WTC11 (cell line): ENCODE data around the gene MLPH. TPM values are rescaled to one million over a fixed set of nuclear protein-coding genes. Genes with fewer than 3 reads are reported as not detected.
A peak's percentile ranks its signal among the peaks of the same experiment; 100 is the strongest.

ENCODE experiments used
- ATAC-seq: fragments of 200-7000 bp; cut with Tn5 transposase; 2 replicates; pipeline ENCODE4 v1.10.0; 2021; ENCODE audit warnings: mild to moderate bottlenecking, moderate library complexity
- CTCF ChIA-PET: fragments of 300-600 bp; sonication (Branson Sonifier 250); formaldehyde crosslinking; loops from one replicate; lab custom pipeline; 2021; ENCODE audit warnings: antibody characterized with exemption; lab: Charles Lee
- POLR2A ChIA-PET: fragments of 350-600 bp; sonication (Branson Sonifier 250); formaldehyde crosslinking; loops from one replicate; lab custom pipeline; 2021; ENCODE audit warnings: antibody characterized with exemption; lab: Charles Lee
- DNase-seq: peaks from one replicate; pipeline ENCODE4 v3.0.0; 2021; ENCODE audit warnings: low spot score
- H3K27ac Mint-ChIP-seq: 2 replicates; pipeline ENCODE4 v1.8.0; 2021; ENCODE audit warnings: mixed read lengths
- H3K27me3 Mint-ChIP-seq: 2 replicates; pipeline ENCODE4 v1.8.0; 2021; ENCODE audit warnings: low read depth, mild to moderate bottlenecking, moderate library complexity, mixed read lengths
- H3K36me3 Mint-ChIP-seq: 2 replicates; pipeline ENCODE4 v1.8.0; 2021; ENCODE audit warnings: mixed read lengths
- H3K4me1 Mint-ChIP-seq: 2 replicates; pipeline ENCODE4 v1.8.0; 2022; ENCODE audit warnings: mixed read lengths
- H3K4me3 Mint-ChIP-seq: 2 replicates; pipeline ENCODE4 v1.8.0; 2021; ENCODE audit warnings: mild to moderate bottlenecking, moderate library complexity, mixed read lengths
- H3K9me3 Mint-ChIP-seq: 2 replicates; pipeline ENCODE4 v1.8.0; 2021; ENCODE audit warnings: mixed read lengths
- FOXJ3 ChIP-seq: sonication (generic); formaldehyde crosslinking; IDR thresholded peaks from 2 replicates; pipeline ENCODE4 v1.9.0; 2021; ENCODE audit warnings: missing genetic modification reagents, mild to moderate bottlenecking, borderline replicate concordance
- NR2C2 ChIP-seq: sonication (generic); formaldehyde crosslinking; IDR thresholded peaks from 2 replicates; pipeline ENCODE4 v1.8.0; 2022; ENCODE audit warnings: mild to moderate bottlenecking, missing genetic modification reagents
- PRRX2 ChIP-seq: fragments of 250-450 bp; sonication (Bioruptor Pico); IDR thresholded peaks from 2 replicates; pipeline ENCODE4 v1.8.0; 2021; ENCODE audit warnings: mild to moderate bottlenecking
- SMAD3 ChIP-seq: sonication (generic); formaldehyde crosslinking; IDR thresholded peaks from 2 replicates; pipeline ENCODE4 v1.8.0; 2022; ENCODE audit warnings: missing genetic modification reagents, mild to moderate bottlenecking, borderline replicate concordance
- SMAD4 ChIP-seq: sonication (generic); formaldehyde crosslinking; IDR thresholded peaks from 2 replicates; pipeline ENCODE4 v1.8.0; 2022; ENCODE audit warnings: mild to moderate bottlenecking, missing genetic modification reagents
- TP53 ChIP-seq: sonication (generic); formaldehyde crosslinking; IDR thresholded peaks from 2 replicates; pipeline ENCODE4 v1.8.1; 2023; ENCODE audit warnings: mild to moderate bottlenecking, missing genetic modification reagents
- ZNF121 ChIP-seq: sonication (generic); formaldehyde crosslinking; IDR thresholded peaks from 2 replicates; pipeline ENCODE4 v1.8.0; 2023; ENCODE audit warnings: missing genetic modification reagents
- total RNA-seq: library from RNA; stranded (reverse); gene quantifications from 3 replicates; pipeline ENCODE4 v1.2.3, GENCODE V29; 2021
- TF ChIP-seq, protein P1 (sequence below): sonication (generic); formaldehyde crosslinking; IDR thresholded peaks from 2 replicates; pipeline ENCODE4 v1.8.1; 2023; ENCODE audit warnings: mild to moderate bottlenecking, missing genetic modification reagents
- TF ChIP-seq, protein P2 (sequence below): sonication (generic); formaldehyde crosslinking; IDR thresholded peaks from 2 replicates; pipeline ENCODE4 v1.8.0; 2023; ENCODE audit warnings: mild to moderate bottlenecking, missing genetic modification reagents
- TF ChIP-seq, protein P3 (sequence below): sonication (generic); formaldehyde crosslinking; IDR thresholded peaks from 2 replicates; pipeline ENCODE4 v1.8.1; 2022; ENCODE audit warnings: mild to moderate bottlenecking, moderate library complexity, missing genetic modification reagents
- TF ChIP-seq, protein P4 (sequence below): sonication (generic); formaldehyde crosslinking; IDR thresholded peaks from 2 replicates; pipeline ENCODE4 v1.8.0; 2022; ENCODE audit warnings: mild to moderate bottlenecking, missing genetic modification reagents
- TF ChIP-seq, protein P5 (sequence below): fragments of 250-450 bp; sonication (Bioruptor Pico); IDR thresholded peaks from 2 replicates; pipeline ENCODE4 v2.1.2; 2022; ENCODE audit warnings: mild to moderate bottlenecking, moderate library complexity
- TF ChIP-seq, protein P6 (sequence below): sonication (generic); formaldehyde crosslinking; IDR thresholded peaks from 2 replicates; pipeline ENCODE4 v1.8.1; 2023; ENCODE audit warnings: mild to moderate bottlenecking, moderate library complexity, missing genetic modification reagents
- TF ChIP-seq, protein P7 (sequence below): sonication (generic); formaldehyde crosslinking; conservative IDR thresholded peaks from 2 replicates; pipeline ENCODE4 v1.8.1; 2023; ENCODE audit warnings: mild to moderate bottlenecking, low read depth, missing genetic modification reagents, moderate library complexity

MLPH gene
- total RNA-seq, 1 experiment from 2014 or later = 10.3 TPM

DNA sequence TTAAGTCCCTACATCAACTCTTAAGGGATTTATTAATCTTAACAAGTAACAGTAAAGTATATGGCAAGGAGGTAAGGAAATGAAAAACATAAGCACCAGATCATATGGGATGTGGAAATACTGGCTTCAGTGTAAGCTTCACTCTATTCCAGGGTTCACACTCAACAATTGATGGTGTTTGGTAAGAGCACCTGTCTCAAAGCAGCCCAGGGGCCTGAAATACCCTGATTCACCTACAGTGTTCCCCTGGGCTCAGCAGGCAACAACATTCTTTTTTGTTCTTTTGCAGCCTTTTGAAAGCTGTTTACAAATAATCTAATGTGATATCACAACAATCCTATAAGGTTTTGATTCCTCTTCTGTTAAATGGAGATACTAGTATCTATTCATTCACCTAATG is 1.2 kb upstream of the MLPH start (continued):
- TF ChIP-seq, protein P1, sequence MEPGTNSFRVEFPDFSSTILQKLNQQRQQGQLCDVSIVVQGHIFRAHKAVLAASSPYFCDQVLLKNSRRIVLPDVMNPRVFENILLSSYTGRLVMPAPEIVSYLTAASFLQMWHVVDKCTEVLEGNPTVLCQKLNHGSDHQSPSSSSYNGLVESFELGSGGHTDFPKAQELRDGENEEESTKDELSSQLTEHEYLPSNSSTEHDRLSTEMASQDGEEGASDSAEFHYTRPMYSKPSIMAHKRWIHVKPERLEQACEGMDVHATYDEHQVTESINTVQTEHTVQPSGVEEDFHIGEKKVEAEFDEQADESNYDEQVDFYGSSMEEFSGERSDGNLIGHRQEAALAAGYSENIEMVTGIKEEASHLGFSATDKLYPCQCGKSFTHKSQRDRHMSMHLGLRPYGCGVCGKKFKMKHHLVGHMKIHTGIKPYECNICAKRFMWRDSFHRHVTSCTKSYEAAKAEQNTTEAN (CRISPR knock-in tag) = no peak
- TF ChIP-seq, all 79 proteins: peak for 0

DNA sequence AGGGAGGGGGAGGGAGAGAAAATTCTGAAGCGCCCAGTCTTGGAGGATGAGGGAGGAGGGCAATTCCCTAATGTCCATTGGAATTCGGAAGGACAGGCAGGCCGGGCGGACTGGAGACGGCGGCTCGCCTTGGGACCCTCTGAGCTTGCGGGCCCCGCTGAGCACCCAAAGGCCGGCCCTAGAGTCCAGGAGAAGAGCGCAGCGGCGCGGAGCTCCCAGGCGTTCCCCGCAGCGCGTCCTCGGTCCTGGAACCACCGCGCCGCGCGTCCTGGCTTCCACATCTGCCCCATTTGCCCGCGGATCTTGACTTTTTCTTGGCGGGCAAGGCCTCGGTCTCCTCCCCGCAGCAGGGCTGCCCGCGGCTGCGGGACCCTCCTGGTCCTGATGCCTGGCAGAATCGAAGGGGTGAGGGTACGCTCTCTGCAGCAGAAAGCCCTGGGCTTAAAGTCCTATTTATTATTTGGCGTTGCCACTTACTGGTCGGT is 675 bp upstream of the MLPH start:
- Mint-ChIP-seq H3K27ac (no peak overlapping the region), H3K4me1 (peaks cover 43% of the 10 kb centered on the region), H3K27me3 (peaks cover 81% of the 10 kb centered on the region), H3K4me3 (peak overlapping the region; percentile 76), H3K9me3 (peaks cover 10% of the 10 kb centered on the region), H3K36me3 (peaks cover 11% of the 10 kb centered on the region)
- ChIA-PET CTCF (interaction anchor here (0.9 to 3.9 kb wide), 8 partner anchors 12 to 86 kb away, joined by 3 to 43 read pairs (median 9); no protein-coding TSS in a partner anchor), POLR2A (interaction anchor here (0.6 kb wide), 1 partner anchor 11 kb away, joined by 3 read pairs; no protein-coding TSS in a partner anchor)
- TF ChIP-seq, protein P2, sequence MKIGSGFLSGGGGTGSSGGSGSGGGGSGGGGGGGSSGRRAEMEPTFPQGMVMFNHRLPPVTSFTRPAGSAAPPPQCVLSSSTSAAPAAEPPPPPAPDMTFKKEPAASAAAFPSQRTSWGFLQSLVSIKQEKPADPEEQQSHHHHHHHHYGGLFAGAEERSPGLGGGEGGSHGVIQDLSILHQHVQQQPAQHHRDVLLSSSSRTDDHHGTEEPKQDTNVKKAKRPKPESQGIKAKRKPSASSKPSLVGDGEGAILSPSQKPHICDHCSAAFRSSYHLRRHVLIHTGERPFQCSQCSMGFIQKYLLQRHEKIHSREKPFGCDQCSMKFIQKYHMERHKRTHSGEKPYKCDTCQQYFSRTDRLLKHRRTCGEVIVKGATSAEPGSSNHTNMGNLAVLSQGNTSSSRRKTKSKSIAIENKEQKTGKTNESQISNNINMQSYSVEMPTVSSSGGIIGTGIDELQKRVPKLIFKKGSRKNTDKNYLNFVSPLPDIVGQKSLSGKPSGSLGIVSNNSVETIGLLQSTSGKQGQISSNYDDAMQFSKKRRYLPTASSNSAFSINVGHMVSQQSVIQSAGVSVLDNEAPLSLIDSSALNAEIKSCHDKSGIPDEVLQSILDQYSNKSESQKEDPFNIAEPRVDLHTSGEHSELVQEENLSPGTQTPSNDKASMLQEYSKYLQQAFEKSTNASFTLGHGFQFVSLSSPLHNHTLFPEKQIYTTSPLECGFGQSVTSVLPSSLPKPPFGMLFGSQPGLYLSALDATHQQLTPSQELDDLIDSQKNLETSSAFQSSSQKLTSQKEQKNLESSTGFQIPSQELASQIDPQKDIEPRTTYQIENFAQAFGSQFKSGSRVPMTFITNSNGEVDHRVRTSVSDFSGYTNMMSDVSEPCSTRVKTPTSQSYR (CRISPR knock-in tag) = no peak
- TF ChIP-seq SMAD3 (CRISPR knock-in tag) = no peak
- TF ChIP-seq, protein P3, sequence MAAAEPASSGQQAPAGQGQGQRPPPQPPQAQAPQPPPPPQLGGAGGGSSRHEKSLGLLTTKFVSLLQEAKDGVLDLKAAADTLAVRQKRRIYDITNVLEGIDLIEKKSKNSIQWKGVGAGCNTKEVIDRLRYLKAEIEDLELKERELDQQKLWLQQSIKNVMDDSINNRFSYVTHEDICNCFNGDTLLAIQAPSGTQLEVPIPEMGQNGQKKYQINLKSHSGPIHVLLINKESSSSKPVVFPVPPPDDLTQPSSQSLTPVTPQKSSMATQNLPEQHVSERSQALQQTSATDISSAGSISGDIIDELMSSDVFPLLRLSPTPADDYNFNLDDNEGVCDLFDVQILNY (CRISPR knock-in tag) = no peak
- no peak for TF ChIP-seq FOXJ3 (CRISPR knock-in tag)
- TF ChIP-seq NR2C2 (CRISPR knock-in tag) = no peak
- TF ChIP-seq, protein P4, sequence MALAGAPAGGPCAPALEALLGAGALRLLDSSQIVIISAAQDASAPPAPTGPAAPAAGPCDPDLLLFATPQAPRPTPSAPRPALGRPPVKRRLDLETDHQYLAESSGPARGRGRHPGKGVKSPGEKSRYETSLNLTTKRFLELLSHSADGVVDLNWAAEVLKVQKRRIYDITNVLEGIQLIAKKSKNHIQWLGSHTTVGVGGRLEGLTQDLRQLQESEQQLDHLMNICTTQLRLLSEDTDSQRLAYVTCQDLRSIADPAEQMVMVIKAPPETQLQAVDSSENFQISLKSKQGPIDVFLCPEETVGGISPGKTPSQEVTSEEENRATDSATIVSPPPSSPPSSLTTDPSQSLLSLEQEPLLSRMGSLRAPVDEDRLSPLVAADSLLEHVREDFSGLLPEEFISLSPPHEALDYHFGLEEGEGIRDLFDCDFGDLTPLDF (CRISPR knock-in tag) = no peak
- TF ChIP-seq, protein P5, sequence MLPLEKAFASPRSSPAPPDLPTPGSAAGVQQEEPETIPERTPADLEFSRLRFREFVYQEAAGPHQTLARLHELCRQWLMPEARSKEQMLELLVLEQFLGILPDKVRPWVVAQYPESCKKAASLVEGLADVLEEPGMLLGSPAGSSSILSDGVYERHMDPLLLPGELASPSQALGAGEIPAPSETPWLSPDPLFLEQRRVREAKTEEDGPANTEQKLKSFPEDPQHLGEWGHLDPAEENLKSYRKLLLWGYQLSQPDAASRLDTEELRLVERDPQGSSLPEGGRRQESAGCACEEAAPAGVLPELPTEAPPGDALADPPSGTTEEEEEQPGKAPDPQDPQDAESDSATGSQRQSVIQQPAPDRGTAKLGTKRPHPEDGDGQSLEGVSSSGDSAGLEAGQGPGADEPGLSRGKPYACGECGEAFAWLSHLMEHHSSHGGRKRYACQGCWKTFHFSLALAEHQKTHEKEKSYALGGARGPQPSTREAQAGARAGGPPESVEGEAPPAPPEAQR (CRISPR knock-in tag) = no peak
- DNase-seq (no peak), ATAC-seq (peak; percentile 3; the same call in 1 of the 2 replicates)

DNA sequence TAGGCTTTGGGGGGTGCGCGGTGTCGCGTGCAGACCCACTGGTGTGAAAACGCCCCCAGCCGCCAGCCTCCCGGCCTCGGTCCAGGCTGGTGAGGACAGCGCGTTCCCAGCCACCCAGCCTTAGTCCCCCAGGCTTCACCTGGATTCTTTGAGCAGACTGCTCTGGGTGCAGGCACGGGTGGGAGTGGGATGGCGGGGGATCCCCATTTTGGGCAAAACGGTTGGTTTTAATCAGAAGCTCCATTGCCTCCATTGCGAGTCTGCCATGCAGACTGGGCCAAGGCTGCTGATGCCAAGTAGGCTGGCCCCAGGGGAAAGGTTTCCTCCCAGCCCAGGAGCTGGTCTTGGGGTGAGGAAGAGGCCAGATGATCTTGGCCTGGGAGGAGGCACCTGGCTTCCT is 445 bp downstream of the MLPH start:
- ChIA-PET POLR2A (no interaction called here), CTCF (interaction anchor here (0.8 to 3.9 kb wide), 8 partner anchors 13 to 322 kb away, joined by 3 to 43 read pairs (median 8); no protein-coding TSS in a partner anchor)
- DNase-seq (no peak), ATAC-seq (no peak; the same call in 1 of the 2 replicates)
- peaks cover 72% of the 10 kb centered on the region for H3K27me3 Mint-ChIP-seq
- H3K4me1 Mint-ChIP-seq = peaks cover 39% of the 10 kb centered on the region
- no peak overlapping the region for H3K27ac Mint-ChIP-seq
- H3K9me3 Mint-ChIP-seq = peaks cover 20% of the 10 kb centered on the region
- TF ChIP-seq SMAD4 (CRISPR knock-in tag) (no peak), TP53 (no peak), PRRX2 (CRISPR knock-in tag) (no peak), ZNF121 (CRISPR knock-in tag) (no peak)
- TF ChIP-seq, protein P6, sequence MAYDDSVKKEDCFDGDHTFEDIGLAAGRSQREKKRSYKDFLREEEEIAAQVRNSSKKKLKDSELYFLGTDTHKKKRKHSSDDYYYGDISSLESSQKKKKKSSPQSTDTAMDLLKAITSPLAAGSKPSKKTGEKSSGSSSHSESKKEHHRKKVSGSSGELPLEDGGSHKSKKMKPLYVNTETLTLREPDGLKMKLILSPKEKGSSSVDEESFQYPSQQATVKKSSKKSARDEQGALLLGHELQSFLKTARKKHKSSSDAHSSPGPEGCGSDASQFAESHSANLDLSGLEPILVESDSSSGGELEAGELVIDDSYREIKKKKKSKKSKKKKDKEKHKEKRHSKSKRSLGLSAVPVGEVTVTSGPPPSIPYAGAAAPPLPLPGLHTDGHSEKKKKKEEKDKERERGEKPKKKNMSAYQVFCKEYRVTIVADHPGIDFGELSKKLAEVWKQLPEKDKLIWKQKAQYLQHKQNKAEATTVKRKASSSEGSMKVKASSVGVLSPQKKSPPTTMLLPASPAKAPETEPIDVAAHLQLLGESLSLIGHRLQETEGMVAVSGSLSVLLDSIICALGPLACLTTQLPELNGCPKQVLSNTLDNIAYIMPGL (CRISPR knock-in tag) = no peak
- TF ChIP-seq, protein P7, sequence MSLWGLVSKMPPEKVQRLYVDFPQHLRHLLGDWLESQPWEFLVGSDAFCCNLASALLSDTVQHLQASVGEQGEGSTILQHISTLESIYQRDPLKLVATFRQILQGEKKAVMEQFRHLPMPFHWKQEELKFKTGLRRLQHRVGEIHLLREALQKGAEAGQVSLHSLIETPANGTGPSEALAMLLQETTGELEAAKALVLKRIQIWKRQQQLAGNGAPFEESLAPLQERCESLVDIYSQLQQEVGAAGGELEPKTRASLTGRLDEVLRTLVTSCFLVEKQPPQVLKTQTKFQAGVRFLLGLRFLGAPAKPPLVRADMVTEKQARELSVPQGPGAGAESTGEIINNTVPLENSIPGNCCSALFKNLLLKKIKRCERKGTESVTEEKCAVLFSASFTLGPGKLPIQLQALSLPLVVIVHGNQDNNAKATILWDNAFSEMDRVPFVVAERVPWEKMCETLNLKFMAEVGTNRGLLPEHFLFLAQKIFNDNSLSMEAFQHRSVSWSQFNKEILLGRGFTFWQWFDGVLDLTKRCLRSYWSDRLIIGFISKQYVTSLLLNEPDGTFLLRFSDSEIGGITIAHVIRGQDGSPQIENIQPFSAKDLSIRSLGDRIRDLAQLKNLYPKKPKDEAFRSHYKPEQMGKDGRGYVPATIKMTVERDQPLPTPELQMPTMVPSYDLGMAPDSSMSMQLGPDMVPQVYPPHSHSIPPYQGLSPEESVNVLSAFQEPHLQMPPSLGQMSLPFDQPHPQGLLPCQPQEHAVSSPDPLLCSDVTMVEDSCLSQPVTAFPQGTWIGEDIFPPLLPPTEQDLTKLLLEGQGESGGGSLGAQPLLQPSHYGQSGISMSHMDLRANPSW = no peak
- TF ChIP-seq, protein P2 (CRISPR knock-in tag) = no peak
- H3K4me3 Mint-ChIP-seq = peak overlapping the region; percentile 76
- H3K36me3 Mint-ChIP-seq = peaks cover 21% of the 10 kb centered on the region
